ENCODE data around the gene MPP2. TPM values are rescaled to one million over a fixed set of nuclear protein-coding genes. Genes with fewer than 3 reads are reported as not detected.

The MPP2 gene
- total and polyA plus RNA-seq, 2 of the 13 experiments (the other 11 are each of a cell fraction or from before 2014, with no cell fraction given): 0.20 to 1.7 TPM

DNA sequence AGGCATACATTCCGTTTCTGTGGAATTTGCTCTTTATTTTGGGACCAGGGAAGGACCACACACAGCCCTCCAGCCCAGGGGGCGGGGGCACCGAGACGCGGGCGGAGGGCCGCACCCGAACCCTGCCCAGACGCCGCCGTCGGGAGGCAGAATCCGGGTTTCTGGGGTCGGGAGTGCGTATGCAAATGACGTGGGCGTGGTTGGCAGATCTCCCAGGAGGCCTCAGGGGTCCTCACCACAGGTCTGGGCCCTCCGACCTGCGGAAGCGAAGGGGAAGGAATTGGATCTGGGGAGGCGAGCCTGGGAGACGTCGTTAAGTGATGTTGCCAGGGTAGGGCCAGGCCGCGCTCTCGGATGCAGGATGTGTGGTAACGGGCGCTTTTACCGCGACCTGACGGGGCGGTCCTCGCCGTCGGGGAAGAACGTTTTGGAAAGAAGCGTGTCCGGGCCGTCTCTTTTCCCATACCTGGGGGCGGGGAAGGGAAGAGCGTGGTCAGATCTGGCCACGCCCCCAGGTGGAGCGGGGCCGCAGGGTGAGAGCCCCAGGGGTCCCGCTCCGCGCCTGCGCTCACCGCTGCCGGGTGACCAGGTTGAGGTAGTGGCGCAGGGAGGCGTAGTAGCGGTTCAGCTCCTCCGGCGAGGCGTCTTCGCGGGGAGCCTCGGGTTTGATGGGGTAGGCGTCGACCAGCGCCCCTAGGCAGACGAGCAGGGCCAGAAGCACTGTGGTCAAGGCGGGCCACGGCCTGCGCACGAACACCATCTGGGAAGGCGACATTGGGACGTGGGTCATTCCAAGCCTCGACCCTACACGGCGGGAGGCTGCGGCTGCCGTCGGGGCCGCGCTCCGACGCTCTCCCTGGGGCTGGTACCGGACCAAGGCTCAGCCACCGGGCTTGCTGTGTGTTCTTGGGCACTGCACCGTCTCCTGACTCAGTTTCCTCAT lies 45.7 kb upstream of the MPP2 start (continued):
- TF ChIP-seq, protein P1, sequence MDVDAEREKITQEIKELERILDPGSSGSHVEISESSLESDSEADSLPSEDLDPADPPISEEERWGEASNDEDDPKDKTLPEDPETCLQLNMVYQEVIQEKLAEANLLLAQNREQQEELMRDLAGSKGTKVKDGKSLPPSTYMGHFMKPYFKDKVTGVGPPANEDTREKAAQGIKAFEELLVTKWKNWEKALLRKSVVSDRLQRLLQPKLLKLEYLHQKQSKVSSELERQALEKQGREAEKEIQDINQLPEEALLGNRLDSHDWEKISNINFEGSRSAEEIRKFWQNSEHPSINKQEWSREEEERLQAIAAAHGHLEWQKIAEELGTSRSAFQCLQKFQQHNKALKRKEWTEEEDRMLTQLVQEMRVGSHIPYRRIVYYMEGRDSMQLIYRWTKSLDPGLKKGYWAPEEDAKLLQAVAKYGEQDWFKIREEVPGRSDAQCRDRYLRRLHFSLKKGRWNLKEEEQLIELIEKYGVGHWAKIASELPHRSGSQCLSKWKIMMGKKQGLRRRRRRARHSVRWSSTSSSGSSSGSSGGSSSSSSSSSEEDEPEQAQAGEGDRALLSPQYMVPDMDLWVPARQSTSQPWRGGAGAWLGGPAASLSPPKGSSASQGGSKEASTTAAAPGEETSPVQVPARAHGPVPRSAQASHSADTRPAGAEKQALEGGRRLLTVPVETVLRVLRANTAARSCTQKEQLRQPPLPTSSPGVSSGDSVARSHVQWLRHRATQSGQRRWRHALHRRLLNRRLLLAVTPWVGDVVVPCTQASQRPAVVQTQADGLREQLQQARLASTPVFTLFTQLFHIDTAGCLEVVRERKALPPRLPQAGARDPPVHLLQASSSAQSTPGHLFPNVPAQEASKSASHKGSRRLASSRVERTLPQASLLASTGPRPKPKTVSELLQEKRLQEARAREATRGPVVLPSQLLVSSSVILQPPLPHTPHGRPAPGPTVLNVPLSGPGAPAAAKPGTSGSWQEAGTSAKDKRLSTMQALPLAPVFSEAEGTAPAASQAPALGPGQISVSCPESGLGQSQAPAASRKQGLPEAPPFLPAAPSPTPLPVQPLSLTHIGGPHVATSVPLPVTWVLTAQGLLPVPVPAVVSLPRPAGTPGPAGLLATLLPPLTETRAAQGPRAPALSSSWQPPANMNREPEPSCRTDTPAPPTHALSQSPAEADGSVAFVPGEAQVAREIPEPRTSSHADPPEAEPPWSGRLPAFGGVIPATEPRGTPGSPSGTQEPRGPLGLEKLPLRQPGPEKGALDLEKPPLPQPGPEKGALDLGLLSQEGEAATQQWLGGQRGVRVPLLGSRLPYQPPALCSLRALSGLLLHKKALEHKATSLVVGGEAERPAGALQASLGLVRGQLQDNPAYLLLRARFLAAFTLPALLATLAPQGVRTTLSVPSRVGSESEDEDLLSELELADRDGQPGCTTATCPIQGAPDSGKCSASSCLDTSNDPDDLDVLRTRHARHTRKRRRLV (CRISPR knock-in tag; IDR thresholded peaks at IDR 0.05): peak; percentile 89; the same call in 1 of the 2 replicates
- TF ChIP-seq MTF2 (CRISPR knock-in tag; IDR thresholded peaks at IDR 0.05; ENCODE audit: borderline replicate concordance): peak; percentile 31; the same call in 1 of the 2 replicates
- peak; percentile 100 for TF ChIP-seq EZH2 (conservative IDR thresholded peaks at IDR 0.05; ENCODE audit: low read depth, low read length)
- no peak for TF ChIP-seq NFYB (CRISPR knock-in tag; IDR thresholded peaks at IDR 0.05)
- TF ChIP-seq ZNF678 (CRISPR knock-in tag; IDR thresholded peaks at IDR 0.05): no peak
- no peak for TF ChIP-seq HES4 (CRISPR knock-in tag; IDR thresholded peaks at IDR 0.05; ENCODE audit: borderline replicate concordance)
- peak; percentile 39 for TF ChIP-seq RBM39 (IDR thresholded peaks at IDR 0.05; ENCODE audit: low read depth, low read length, poor library complexity, severe bottlenecking)
- TF ChIP-seq PRPF4 (IDR thresholded peaks at IDR 0.05; ENCODE audit: low read depth, low read length, poor library complexity, severe bottlenecking): no peak
- TF ChIP-seq KAT7 (CRISPR knock-in tag; IDR thresholded peaks at IDR 0.05; ENCODE audit: borderline replicate concordance): no peak
- TF ChIP-seq ZNF777 (CRISPR knock-in tag; IDR thresholded peaks at IDR 0.05): peak; percentile 83
- 0 out of 2 replicates have a peak, but pooled peaks have one; percentile 25 for TF ChIP-seq KDM5B (CRISPR knock-in tag; IDR thresholded peaks at IDR 0.05; ENCODE audit: borderline replicate concordance)
- peak; percentile 57; the same call in 1 of the 2 replicates for TF ChIP-seq HIVEP1 (CRISPR knock-in tag; IDR thresholded peaks at IDR 0.05)

Measured in HepG2 (cell line).